OCI-LY7 (cell line): ENCODE measurements around the gene CTDSPL.

Source experiments
- CTCF ChIP-seq: fragments of 200-600 bp; sonication (generic); conservative IDR thresholded peaks from 2 replicates; pipeline ENCODE4 v1.5.1; 2014; ENCODE audit warnings: mild to moderate bottlenecking, antibody characterized with exemption, low read length, moderate library complexity, mixed read lengths
- EZH2phosphoT487 ChIP-seq: fragments of 200-600 bp; sonication (generic); IDR thresholded peaks from 2 replicates; pipeline ENCODE4 v1.6.1; 2018; ENCODE audit warnings: low read depth, borderline replicate concordance, mild to moderate bottlenecking, mixed run types, antibody characterized with exemption, low read length, moderate library complexity, mixed read lengths

- TF ChIP-seq CTCF, result no peak
- TF ChIP-seq EZH2phosphoT487, result no peak
Observed at GRCh38 chr3:37882711-37883110, 21.0 kb downstream of the CTDSPL start.
